SK-N-SH treated with all-trans-retinoic acid at 6 μM for 48 hours (cell line): Measurements from ENCODE around the gene NPB.

Experiments used
- ATAC-seq: fragments of 200-7000 bp; cut with Tn5 transposase; 3 replicates; pipeline ENCODE4 v1.9.1; 2020; ENCODE audit warnings: mild to moderate bottlenecking, moderate library complexity
- ARNTL ChIP-seq: fragments of 450-650 bp; formaldehyde crosslinking; IDR thresholded peaks from 2 replicates; pipeline ENCODE4 v1.5.0; 2020; ENCODE audit warnings: low read depth, mild to moderate bottlenecking, moderate library complexity, borderline replicate concordance
- BACH2 ChIP-seq: fragments of 250-450 bp; sonication (Bioruptor Pico); IDR thresholded peaks from 2 replicates; pipeline ENCODE4 v1.9.0; 2021; ENCODE audit warnings: mild to moderate bottlenecking, borderline replicate concordance
- CSDC2 ChIP-seq: fragments of 250-450 bp; sonication (Bioruptor Pico); IDR thresholded peaks from 2 replicates; pipeline ENCODE4 v1.5.0; 2020; ENCODE audit warnings: mild to moderate bottlenecking, moderate library complexity
- ESRRG ChIP-seq: fragments of 250-450 bp; sonication (Bioruptor Pico); IDR thresholded peaks from 2 replicates; pipeline ENCODE4 v1.6.1; 2021; ENCODE audit warnings: mild to moderate bottlenecking
- ISL1 ChIP-seq: fragments of 250-450 bp; sonication (Bioruptor Pico); IDR thresholded peaks from 2 replicates; pipeline ENCODE4 v2.1.2; 2022; ENCODE audit warnings: mild to moderate bottlenecking, moderate library complexity
- PATZ1 ChIP-seq: fragments of 250-450 bp; sonication (Bioruptor Pico); IDR thresholded peaks from 2 replicates; pipeline ENCODE4 v1.8.0; 2020; ENCODE audit warnings: mild to moderate bottlenecking, moderate library complexity, borderline replicate concordance
- POU6F1 ChIP-seq: fragments of 250-450 bp; sonication (Bioruptor Pico); IDR thresholded peaks from 2 replicates; pipeline ENCODE4 v1.8.0; 2021; ENCODE audit warnings: low read depth, mild to moderate bottlenecking, moderate library complexity, borderline replicate concordance
- PPARA ChIP-seq: fragments of 250-450 bp; sonication (Bioruptor Pico); IDR thresholded peaks from 2 replicates; pipeline ENCODE4 v1.5.0; 2020; ENCODE audit warnings: mild to moderate bottlenecking, borderline replicate concordance
- SNAI2 ChIP-seq: fragments of 250-450 bp; sonication (Bioruptor Pico); IDR thresholded peaks from 2 replicates; pipeline ENCODE4 v1.5.0; 2020; ENCODE audit warnings: mild to moderate bottlenecking, moderate library complexity
- TCF4 ChIP-seq: fragments of 250-450 bp; sonication (Bioruptor Pico); IDR thresholded peaks from 2 replicates; pipeline ENCODE4 v1.8.0; 2021; ENCODE audit warnings: mild to moderate bottlenecking, moderate library complexity, borderline replicate concordance
- ZC3H10 ChIP-seq: fragments of 250-450 bp; sonication (Bioruptor Pico); IDR thresholded peaks from 2 replicates; pipeline ENCODE4 v1.5.1; 2021; ENCODE audit warnings: mild to moderate bottlenecking, moderate library complexity
- ZFP3 ChIP-seq: fragments of 250-450 bp; sonication (Bioruptor Pico); IDR thresholded peaks from 2 replicates; pipeline ENCODE4 v1.5.0; 2020; ENCODE audit warnings: mild to moderate bottlenecking, moderate library complexity
- ZFP30 ChIP-seq: fragments of 450-650 bp; formaldehyde crosslinking; IDR thresholded peaks from 2 replicates; pipeline ENCODE4 v1.5.0; 2022; ENCODE audit warnings: mild to moderate bottlenecking, moderate library complexity
- ZNF565 ChIP-seq: fragments of 450-650 bp; formaldehyde crosslinking; conservative IDR thresholded peaks from 2 replicates; pipeline ENCODE4 v1.5.0; 2020; ENCODE audit warnings: low read depth, mild to moderate bottlenecking, moderate library complexity
- ZNF70 ChIP-seq: fragments of 450-650 bp; formaldehyde crosslinking; IDR thresholded peaks from 2 replicates; pipeline ENCODE4 v1.5.0; 2020; ENCODE audit warnings: mild to moderate bottlenecking, moderate library complexity
- ZNF8 ChIP-seq: fragments of 450-650 bp; formaldehyde crosslinking; IDR thresholded peaks from 2 replicates; pipeline ENCODE4 v1.5.0; 2020; ENCODE audit warnings: mild to moderate bottlenecking, moderate library complexity
- TF ChIP-seq, protein P1 (sequence below): fragments of 250-450 bp; sonication (Bioruptor Pico); IDR thresholded peaks from 2 replicates; pipeline ENCODE4 v1.5.1; 2020; ENCODE audit warnings: low read depth, mild to moderate bottlenecking, moderate library complexity
- TF ChIP-seq, protein P2 (sequence below): fragments of 250-450 bp; sonication (Bioruptor Pico); IDR thresholded peaks from 2 replicates; pipeline ENCODE4 v1.5.1; 2021; ENCODE audit warnings: mild to moderate bottlenecking, moderate library complexity

The NPB gene

GRCh38 chr17:81906476-81907218, 4.6 kb downstream of the NPB start:
- no peak for ATAC-seq
- TF ChIP-seq, protein P1, sequence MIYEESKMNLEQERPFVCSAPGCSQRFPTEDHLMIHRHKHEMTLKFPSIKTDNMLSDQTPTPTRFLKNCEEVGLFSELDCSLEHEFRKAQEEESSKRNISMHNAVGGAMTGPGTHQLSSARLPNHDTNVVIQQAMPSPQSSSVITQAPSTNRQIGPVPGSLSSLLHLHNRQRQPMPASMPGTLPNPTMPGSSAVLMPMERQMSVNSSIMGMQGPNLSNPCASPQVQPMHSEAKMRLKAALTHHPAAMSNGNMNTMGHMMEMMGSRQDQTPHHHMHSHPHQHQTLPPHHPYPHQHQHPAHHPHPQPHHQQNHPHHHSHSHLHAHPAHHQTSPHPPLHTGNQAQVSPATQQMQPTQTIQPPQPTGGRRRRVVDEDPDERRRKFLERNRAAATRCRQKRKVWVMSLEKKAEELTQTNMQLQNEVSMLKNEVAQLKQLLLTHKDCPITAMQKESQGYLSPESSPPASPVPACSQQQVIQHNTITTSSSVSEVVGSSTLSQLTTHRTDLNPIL (CRISPR knock-in tag) = no peak
- TF ChIP-seq, all 23 proteins: peak for 0

- ATAC-seq = no peak
- TF ChIP-seq BACH2 (no peak), ZNF8 (CRISPR knock-in tag) (no peak), POU6F1 (CRISPR knock-in tag) (no peak), CSDC2 (no peak), ZFP3 (no peak), ESRRG (CRISPR knock-in tag) (no peak), SNAI2 (CRISPR knock-in tag) (no peak), PATZ1 (CRISPR knock-in tag) (no peak), ISL1 (CRISPR knock-in tag) (no peak), PPARA (no peak), ZC3H10 (CRISPR knock-in tag) (no peak), ZNF565 (CRISPR knock-in tag) (no peak), ZFP30 (CRISPR knock-in tag) (no peak)
- TF ChIP-seq, protein P2, sequence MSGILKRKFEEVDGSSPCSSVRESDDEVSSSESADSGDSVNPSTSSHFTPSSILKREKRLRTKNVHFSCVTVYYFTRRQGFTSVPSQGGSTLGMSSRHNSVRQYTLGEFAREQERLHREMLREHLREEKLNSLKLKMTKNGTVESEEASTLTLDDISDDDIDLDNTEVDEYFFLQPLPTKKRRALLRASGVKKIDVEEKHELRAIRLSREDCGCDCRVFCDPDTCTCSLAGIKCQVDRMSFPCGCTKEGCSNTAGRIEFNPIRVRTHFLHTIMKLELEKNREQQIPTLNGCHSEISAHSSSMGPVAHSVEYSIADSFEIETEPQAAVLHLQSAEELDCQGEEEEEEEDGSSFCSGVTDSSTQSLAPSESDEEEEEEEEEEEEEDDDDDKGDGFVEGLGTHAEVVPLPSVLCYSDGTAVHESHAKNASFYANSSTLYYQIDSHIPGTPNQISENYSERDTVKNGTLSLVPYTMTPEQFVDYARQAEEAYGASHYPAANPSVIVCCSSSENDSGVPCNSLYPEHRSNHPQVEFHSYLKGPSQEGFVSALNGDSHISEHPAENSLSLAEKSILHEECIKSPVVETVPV = no peak
Measured at GRCh38 chr17:81907219-81908145, 5.4 kb downstream of the NPB start.

- TF ChIP-seq ARNTL (no peak), ZNF565 (CRISPR knock-in tag) (no peak), ZNF70 (no peak), BACH2 (no peak), ZFP30 (CRISPR knock-in tag) (no peak), ZFP3 (no peak), TCF4 (CRISPR knock-in tag) (no peak), SNAI2 (CRISPR knock-in tag) (no peak)
- TF ChIP-seq, protein P2 = no peak
- TF ChIP-seq, protein P1 (CRISPR knock-in tag) = no peak
- no peak for ATAC-seq
Measured at GRCh38 chr17:81908793-81909192, 6.8 kb downstream of the NPB start.
